Measurements from ENCODE around the gene TOR4A.
A peak's percentile ranks its signal among the peaks of the same experiment; 100 is the strongest.
"Not testable (repeated sequence)": the region's sequence is repeated elsewhere in the genome, so short reads cannot be mapped to it uniquely, and the experiment has no call there.

TOR4A gene

GRCh38 chr9:137239541-137240200 lies 37.9 kb upstream of the TOR4A start:
- peak; percentile 88 for FAIRE-seq

- no peak for FAIRE-seq
Observed at GRCh38 chr9:137240318-137240840, 37.1 kb upstream of the TOR4A start.

GRCh38 chr9:137240841-137241489 lies 36.6 kb upstream of the TOR4A start, which contains the start of gene TUBB4B:
TUBB4B (plus strand) TSS chr9:137241287; CDS start chr9:137241361, 74 bp downstream.
- FAIRE-seq: peak; percentile 98

- no peak for FAIRE-seq
Observed at GRCh38 chr9:137241490-137242268, 35.8 kb upstream of the TOR4A start.

- no peak for FAIRE-seq
Observed at GRCh38 chr9:137242269-137243203, 35.0 kb upstream of the TOR4A start.

GRCh38 chr9:137243266-137243625 lies 34.3 kb upstream of the TOR4A start:
- FAIRE-seq: not testable (repeated sequence)

GRCh38 chr9:137243626-137244485 lies 33.7 kb upstream of the TOR4A start:
- no peak for FAIRE-seq

- FAIRE-seq: no peak
Observed at GRCh38 chr9:137244486-137245449, 32.8 kb upstream of the TOR4A start.

- FAIRE-seq: no peak
Observed at GRCh38 chr9:137245450-137246421, 31.8 kb upstream of the TOR4A start.

GRCh38 chr9:137247135-137247915 lies 30.2 kb upstream of the TOR4A start:
- no peak for FAIRE-seq

GRCh38 chr9:137247916-137248175 lies 29.7 kb upstream of the TOR4A start:
- FAIRE-seq: no peak

- FAIRE-seq: no peak
Observed at GRCh38 chr9:137250329-137251193, 27.0 kb upstream of the TOR4A start.

GRCh38 chr9:137251194-137251461 lies 26.4 kb upstream of the TOR4A start, which contains the start of gene STPG3:
STPG3 (plus strand) TSS chr9:137251286; CDS start chr9:137251287, 1 bp downstream.
- no peak for FAIRE-seq

GRCh38 chr9:137251490-137252268 lies 25.8 kb upstream of the TOR4A start:
- FAIRE-seq: no peak

GRCh38 chr9:137252555-137253506 lies 24.7 kb upstream of the TOR4A start:
- FAIRE-seq: no peak
